Lung (tissue), 12 donors: Measurements from ENCODE around the gene FHOD3. TPM values are rescaled to one million over a fixed set of nuclear protein-coding genes. Genes with fewer than 3 reads are reported as not detected.

Source experiments
- ATAC-seq: fragments of 200-7000 bp; cut with Tn5 transposase; one replicate; pipeline ENCODE4 v1.9.1; 2020; ENCODE audit warnings: moderate number of reproducible peaks; ENCODE audit not compliant: insufficient read depth, low FRiP score
- DNase-seq, 3 donors: peaks; one replicate each; pipeline ENCODE4 v3.0.0-alpha.2; 2013 to 2017
- H3K27ac ChIP-seq, 2 donors: one replicate each; pipeline ENCODE4 v1.5.1; 2013; ENCODE audit warnings: mild to moderate bottlenecking in 2 of 2, moderate library complexity in 2 of 2, control low read depth in 1 of 2, inconsistent platforms in 1 of 2, low read depth in 1 of 2, low read length in 1 of 2
- H3K27me3 ChIP-seq, 3 donors: one replicate each; pipeline ENCODE4 v1.5.1; 2013; ENCODE audit warnings: low read length in 2 of 3; ENCODE audit not compliant: control insufficient read depth in 3 of 3, insufficient read depth in 3 of 3
- H3K36me3 ChIP-seq, 4 donors: one replicate each; pipeline ENCODE4 v1.5.1; 2013; ENCODE audit warnings: low read length in 4 of 4, mild to moderate bottlenecking in 1 of 4, moderate library complexity in 1 of 4; ENCODE audit not compliant: control insufficient read depth in 4 of 4, insufficient read depth in 4 of 4
- H3K4me1 ChIP-seq, 5 donors: one replicate each; pipeline ENCODE4 v1.5.1; 2013; ENCODE audit warnings: low read length in 5 of 5, mild to moderate bottlenecking in 2 of 5, moderate library complexity in 1 of 5; ENCODE audit not compliant: control insufficient read depth in 5 of 5, insufficient read depth in 5 of 5
- H3K4me3 ChIP-seq: one replicate; pipeline ENCODE4 v1.5.1; 2013; ENCODE audit warnings: mild to moderate bottlenecking, control low read depth, moderate library complexity
- H3K9ac ChIP-seq, 2 donors: one replicate each; pipeline ENCODE4 v1.5.1; 2013; ENCODE audit warnings: low read length in 2 of 2, control low read depth in 1 of 2; ENCODE audit not compliant: insufficient read depth in 1 of 2
- H3K9me3 ChIP-seq, 4 donors: one replicate each; pipeline ENCODE4 v1.5.1; 2013; ENCODE audit warnings: low read length in 3 of 4, mild to moderate bottlenecking in 1 of 4, moderate library complexity in 1 of 4; ENCODE audit not compliant: control insufficient read depth in 4 of 4, insufficient read depth in 3 of 4
- WGBS, 2 donors: extraction: QIAGEN DNeasy Blood & Tissue Kit; methylation state at CpG; one replicate each; pipeline ENCODE4 v1.1.7; 2013; 5-methylcytosine and 5-hydroxymethylcytosine counted together
- polyA plus RNA-seq, 2 donors: library from polyadenylated mRNA; stranded (reverse); fragments of 200-250 nt; gene quantifications; one replicate each; pipeline ENCODE4 v1.2.1, GENCODE V29; 2013
- total RNA-seq, 2 donors: library from RNA; depleted of rRNA in 1 of 2; stranded (reverse); fragments of >200 nt in 1 of 2; gene quantifications; one replicate each; pipeline ENCODE4 v1.2.1, GENCODE V29; 2014 to 2021
- TF ChIP-seq, protein P1 (sequence below): IDR thresholded peaks from 2 replicates; pipeline ENCODE4 v1.5.1; 2012; ENCODE audit warnings: mild to moderate bottlenecking; ENCODE audit errors: control extremely low read depth, extremely low read depth
- donor health status: control.
- donor health status: control.
- donor health status: Bipolar disorder and iron deficiency.
- donor health status: healthy.
- donor health status: DM: yes; HTN: yes; CAD: no.

FHOD3 gene
- total and polyA plus RNA-seq, 4 donors, result 1.0 to 7.4 (median 2.9) TPM

DNA sequence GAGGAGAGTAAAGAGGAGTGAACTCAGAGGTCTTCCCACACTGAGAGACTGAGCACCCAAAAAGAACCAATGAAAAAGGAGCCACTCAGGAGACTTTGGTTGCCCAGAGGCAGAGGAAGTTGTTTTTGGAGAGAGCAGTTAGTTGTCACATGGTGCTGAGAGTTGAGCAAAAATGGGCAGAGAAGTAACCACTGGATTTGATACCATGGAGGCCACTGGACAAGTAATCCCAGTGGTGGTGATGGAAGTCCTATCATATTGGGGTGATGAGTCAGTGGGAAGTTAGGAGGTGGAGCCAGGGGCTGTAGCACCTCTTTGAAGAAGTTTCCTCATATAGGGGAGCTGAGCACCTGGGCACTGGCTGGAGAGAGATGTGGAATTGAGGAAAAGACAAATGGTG, 295.5 kb downstream of the FHOD3 start:
- no peak overlapping the region for H3K27ac ChIP-seq
- ATAC-seq, result no peak
- no peaks in the 10 kb centered on the region for H3K36me3 ChIP-seq

DNA sequence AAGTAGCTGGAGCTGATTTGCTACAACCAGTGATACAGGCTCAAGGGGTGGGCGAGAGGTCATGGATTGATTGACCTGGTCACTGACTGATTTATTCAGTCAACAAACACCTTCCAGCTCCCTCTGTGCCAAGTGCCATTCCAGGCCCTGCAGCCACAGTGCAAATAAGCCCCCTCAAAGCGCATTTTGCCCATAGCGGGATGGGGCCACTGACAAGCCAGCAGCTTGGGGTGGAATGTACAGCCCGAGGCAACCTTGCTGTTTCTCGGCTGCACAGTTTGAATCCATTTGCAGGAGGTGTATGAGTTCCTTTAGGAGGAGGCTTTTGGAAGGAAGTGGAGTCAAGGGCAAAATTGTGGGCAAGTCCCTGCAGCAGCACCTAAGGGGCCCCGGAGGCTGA, 296.1 kb downstream of the FHOD3 start:
- Histone ChIP-seq H3K27me3 (no peaks in the 10 kb centered on the region), H3K9me3 (peaks cover 0 to 2% (median 0%) of the 10 kb centered on the region in 4 donors), H3K9ac (no peak overlapping the region), H3K4me1 (peaks cover 0 to 5% (median 0%) of the 10 kb centered on the region in 5 donors), H3K4me3 (no peak overlapping the region), H3K36me3 (no peaks in the 10 kb centered on the region), H3K27ac (no peak overlapping the region)
- TF ChIP-seq, protein P1, sequence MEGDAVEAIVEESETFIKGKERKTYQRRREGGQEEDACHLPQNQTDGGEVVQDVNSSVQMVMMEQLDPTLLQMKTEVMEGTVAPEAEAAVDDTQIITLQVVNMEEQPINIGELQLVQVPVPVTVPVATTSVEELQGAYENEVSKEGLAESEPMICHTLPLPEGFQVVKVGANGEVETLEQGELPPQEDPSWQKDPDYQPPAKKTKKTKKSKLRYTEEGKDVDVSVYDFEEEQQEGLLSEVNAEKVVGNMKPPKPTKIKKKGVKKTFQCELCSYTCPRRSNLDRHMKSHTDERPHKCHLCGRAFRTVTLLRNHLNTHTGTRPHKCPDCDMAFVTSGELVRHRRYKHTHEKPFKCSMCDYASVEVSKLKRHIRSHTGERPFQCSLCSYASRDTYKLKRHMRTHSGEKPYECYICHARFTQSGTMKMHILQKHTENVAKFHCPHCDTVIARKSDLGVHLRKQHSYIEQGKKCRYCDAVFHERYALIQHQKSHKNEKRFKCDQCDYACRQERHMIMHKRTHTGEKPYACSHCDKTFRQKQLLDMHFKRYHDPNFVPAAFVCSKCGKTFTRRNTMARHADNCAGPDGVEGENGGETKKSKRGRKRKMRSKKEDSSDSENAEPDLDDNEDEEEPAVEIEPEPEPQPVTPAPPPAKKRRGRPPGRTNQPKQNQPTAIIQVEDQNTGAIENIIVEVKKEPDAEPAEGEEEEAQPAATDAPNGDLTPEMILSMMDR, result no peak
- ATAC-seq, result no peak
- no peak for DNase-seq
- WGBS, 2 donors, result 92 to 95% methylated on average over 6 of the region's 6 CpGs

More for the DNA sequence above, 295.5 kb downstream of the FHOD3 start:
- H3K27me3 ChIP-seq, result no peaks in the 10 kb centered on the region
- H3K4me3 ChIP-seq, result no peak overlapping the region
- H3K9me3 ChIP-seq, result peaks cover 0 to 2% (median 0%) of the 10 kb centered on the region in 4 donors
- no peak overlapping the region for H3K9ac ChIP-seq
- no peak for DNase-seq
- TF ChIP-seq, protein P1, result no peak
- peaks cover 0 to 2% (median 0%) of the 10 kb centered on the region in 5 donors for H3K4me1 ChIP-seq

DNA sequence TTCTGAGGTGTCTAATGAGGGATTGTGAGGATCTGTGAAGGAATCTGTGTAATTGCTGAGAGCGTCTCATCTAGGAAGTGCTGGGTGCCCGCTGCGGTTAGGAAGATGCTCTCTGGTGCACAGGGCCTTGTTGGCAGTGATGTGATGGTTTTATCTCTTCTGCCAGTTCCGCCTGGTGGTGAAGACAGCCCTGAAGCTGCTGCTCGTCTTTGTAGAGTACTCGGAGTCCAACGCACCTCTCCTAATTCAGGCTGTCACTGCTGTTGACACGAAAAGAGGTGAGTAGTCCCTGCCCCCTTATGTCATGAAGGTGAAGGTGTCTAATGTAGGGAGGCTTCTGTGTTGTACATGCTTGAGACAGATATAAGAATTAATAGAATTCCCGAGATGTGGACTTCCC, 297.1 kb downstream of the FHOD3 start:
- ATAC-seq, result no peak
- H3K27ac ChIP-seq, result no peak overlapping the region
- H3K27me3 ChIP-seq, result no peaks in the 10 kb centered on the region
- DNase-seq, result no peak
- peaks cover 0 to 2% (median 0%) of the 10 kb centered on the region in 4 donors for H3K9me3 ChIP-seq
- no peaks in the 10 kb centered on the region for H3K36me3 ChIP-seq
- no peak overlapping the region for H3K9ac ChIP-seq
- TF ChIP-seq, protein P1, result no peak
- H3K4me1 ChIP-seq, result peaks cover 0 to 5% (median 0%) of the 10 kb centered on the region in 5 donors
- 83 to 92% methylated on average over 9 of the region's 9 CpGs for WGBS, 2 donors
- no peak overlapping the region for H3K4me3 ChIP-seq
